GM11168 (cell line): ENCODE results near the gene MAPKAP1.

Experiments
- in situ Hi-C: fragments of 300-500 bp; cut with MboI; formaldehyde crosslinking; loops from one replicate; pipeline ENCODE4 v1.12.0; 2022; ENCODE audit warnings: low sequenced_read_pairs; ENCODE audit not compliant: unreplicated experiment

The MAPKAP1 gene

DNA sequence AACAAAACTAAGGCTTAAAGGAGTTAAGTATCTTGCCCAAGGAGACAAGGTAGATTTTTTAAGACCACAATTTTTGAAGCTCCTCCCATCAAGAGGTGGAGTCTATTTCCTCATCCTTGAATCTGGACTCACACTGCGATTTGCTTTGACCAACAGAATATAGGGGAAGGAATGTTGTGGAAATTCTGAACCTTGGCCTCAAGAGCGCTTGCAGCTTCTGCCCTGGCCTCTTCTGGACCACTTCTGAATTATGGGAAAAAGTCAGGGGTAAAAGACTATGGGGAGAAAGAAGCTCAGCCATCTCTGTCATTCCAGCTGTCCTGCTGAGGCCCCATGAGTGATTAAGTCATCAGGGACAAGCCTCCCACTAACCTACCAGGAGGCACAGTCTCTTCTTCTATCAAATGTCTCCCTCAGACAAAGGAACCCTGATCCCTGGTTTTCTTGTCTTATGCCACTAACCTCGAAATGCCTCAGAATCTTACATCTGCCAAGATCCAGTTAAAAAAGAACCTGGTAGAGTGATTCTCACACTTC, 25.9 kb downstream of the MAPKAP1 start:
- in situ Hi-C loops: no loop called here

GRCh38 chr9:125680445-125680844, 26.6 kb downstream of the MAPKAP1 start:
- in situ Hi-C loops: no loop called here

GRCh38 chr9:125679597-125680189, 27.3 kb downstream of the MAPKAP1 start:
- in situ Hi-C loops: no loop called here

- in situ Hi-C loops: no loop called here
Measured at GRCh38 chr9:125674981-125675973, 31.7 kb downstream of the MAPKAP1 start.

GRCh38 chr9:125672876-125673275, 34.1 kb downstream of the MAPKAP1 start:
- in situ Hi-C loops: no loop called here

DNA sequence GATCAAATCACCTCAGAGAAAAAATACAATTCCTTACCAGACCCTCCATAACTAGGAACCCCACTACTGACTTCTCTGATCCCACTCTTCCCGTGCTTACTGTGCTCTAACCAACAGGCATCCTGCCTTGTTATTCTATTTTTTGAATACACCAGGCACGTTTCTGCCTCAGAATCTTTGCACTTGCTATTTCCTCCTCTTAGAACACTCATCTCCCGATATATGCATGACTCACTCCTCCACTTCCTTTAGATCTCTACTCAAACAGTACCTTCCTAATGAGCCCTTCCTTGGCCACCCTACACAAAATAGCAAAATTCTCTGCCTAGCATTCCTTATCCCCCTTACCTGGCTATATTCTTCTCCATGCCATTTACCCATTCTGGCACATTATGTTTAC, 43.9 kb downstream of the MAPKAP1 start:
- in situ Hi-C loops: no loop called here

DNA sequence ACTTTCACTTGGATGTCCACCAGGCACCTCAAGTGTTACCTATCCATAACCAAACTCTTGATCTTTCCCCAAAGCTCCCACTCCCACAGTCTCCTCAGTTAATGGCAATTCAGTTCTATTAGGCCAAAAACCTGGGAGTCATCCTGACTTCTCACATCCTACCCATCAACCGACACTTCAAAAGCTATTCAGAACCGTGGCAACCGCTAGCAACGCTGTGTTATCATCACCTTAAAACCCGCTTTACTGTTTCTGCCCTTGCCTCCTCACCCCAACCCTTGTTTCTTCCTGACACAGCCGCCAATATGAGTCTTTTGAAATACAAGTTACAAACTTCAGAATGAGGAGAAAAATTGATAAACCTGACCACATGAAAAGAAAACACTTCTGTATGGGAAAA, 46.5 kb downstream of the MAPKAP1 start:
- in situ Hi-C loops: no loop called here

DNA sequence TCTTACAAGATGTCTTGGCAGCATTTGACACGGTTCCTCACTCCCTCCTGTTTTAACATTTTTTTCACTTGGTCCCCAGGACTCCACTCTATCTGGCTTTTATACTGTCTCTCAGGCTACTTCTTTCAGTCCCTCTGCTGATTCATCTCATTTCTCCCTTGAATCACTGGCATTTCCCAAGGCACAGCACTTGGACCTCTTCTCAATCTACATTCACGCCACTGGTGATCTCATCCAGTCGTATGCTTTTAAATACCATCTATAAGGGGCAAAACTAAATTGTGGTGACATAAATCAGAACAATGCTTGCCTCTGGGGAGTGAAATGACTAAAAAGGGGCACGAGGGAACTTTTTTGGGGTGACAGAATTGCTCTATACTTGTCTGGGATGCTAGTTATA, 47.1 kb downstream of the MAPKAP1 start:
- in situ Hi-C loops: no loop called here

DNA sequence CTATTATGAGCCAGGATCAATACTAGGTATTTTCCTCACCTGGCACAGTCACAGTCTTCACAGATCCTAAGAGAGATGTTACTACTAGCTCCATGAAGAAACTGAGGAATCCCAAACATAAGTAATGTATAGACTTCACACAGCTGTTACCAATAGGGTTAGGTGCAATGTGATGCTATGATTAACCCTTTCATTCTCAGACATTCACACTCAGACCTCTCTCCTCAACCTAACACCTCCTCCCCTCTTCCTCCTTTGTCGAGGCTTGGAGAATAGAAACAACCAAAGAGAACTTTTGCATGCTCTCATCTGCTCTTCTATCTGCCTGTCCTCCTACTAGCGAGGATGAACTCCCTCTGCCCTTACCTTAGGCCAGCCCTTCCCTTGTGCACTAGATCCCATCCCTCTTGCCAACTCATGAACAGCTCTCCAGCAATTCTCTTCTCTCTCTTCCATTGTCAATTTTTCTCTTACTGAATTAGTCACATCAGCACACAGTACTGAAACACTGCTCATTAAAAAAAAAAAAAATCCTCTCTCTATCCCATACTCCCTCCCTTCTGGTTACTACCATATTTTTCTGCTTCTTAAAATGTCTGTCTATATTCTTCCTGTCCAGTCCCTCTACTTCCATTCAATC, 47.7 kb downstream of the MAPKAP1 start:
- in situ Hi-C loops: no loop called here

DNA sequence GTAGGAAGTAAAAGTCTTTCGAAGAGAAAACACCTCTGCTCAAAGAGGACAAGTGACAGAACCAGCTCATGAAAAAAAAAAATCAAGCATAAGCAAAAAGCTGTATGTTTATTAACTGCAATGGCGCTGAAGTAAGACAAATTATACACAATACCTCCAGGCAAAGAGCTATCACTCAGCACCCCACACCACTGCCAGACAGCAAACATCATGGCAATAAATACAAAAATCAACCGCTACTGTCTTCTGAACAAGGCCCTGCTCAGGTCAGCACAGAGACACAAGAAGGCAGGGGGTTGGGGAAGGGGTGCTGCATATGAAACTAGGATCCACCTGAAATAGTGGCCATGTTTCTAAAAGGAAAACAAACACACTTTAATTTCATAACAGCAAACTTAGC, 50.4 kb downstream of the MAPKAP1 start:
- in situ Hi-C loops: no loop called here

DNA sequence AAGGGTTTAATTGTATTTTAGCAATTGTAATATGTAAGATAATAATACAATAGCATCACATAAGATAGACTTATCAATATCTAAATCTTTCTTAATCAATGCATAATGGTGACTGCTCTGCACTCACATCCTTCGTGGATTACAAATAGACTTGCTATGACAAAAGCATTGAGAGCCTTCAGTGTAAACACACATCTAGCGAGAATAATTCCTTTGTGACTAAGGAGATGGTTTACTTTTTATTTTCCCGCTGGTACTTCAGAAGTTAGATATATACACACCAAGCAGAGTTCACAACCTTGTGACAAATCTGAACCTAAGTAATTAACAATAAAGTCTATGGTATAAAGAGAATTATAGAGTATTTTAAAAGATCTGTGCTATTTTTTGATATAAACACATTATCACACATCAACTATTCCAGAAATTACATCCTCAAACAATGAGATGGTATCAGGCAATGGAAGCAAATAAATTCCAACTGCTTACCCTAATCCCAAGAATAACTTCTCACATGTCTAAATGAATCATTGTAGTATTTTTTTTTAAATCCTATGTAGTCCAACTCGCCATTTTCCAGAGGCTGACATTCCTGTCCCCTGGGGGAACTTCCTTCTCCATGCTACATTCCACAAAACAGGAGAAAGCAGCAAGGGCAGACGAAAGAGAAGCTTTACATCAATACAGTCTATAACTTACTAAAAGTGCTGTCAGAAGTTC, 51.2 kb downstream of the MAPKAP1 start:
- in situ Hi-C loops: no loop called here

DNA sequence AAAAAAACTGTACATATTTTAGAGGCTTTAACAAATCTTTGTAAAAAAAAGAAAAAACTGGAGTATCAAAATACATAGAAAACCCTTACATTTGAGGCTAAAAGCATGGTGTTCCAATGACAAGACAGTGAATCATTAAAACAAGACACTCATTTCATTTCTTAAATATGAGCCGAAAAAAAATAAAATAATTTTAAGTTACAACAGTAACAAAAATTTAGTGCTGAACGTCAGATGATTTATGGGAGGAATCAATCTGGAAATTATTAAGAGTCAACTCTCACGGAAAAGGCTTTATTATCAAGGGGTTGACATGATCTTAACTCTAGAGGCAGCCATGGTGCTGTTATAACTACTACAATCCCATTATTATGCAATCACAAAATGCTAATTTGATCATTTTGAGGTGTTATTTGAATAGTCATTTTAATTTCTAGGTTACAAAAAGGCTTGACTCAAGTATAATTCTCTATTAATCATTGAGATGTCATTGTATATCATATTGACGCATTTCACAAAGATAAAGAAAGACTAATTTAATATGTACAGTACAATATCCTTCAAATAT, 51.9 kb downstream of the MAPKAP1 start:
- in situ Hi-C loops: no loop called here

DNA sequence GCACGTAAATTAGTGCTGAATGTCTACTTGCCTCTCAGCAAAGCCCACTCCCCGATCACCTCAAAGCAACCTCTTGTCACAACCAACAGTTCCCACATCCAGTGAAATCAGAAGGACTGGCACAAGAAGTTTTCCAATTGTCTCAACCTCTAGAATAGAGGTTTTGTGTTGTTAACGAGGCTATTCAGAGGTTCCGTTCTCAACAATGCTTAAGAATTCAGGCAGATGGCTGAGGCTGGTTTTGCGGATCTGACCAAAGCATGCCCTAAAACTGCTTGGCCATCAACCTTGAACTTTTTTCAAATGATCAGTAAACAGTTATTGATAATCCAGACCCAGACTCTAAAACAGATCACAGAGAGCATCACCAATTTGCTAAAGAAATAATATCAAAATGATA, 52.9 kb downstream of the MAPKAP1 start:
- in situ Hi-C loops: no loop called here

DNA sequence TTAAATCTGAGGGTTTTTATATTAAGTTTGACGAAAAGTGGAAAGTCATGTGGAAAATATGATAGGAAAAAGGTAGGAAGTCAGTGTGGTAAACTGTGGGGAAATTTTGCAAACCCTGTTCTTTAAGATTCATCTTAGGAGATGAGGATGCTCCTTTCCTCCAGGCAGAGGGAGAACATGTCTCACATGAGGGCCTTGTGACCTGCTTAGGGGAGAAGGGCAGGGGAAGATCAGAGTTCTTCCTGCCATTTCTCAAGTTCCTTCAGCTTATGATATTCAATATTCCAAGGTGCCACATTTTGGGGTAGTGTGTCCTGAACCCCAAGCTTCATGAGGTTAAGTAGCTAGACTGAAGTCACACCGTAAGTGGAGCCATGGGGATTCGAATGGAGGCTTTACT, 53.7 kb downstream of the MAPKAP1 start:
- in situ Hi-C loops: no loop called here

DNA sequence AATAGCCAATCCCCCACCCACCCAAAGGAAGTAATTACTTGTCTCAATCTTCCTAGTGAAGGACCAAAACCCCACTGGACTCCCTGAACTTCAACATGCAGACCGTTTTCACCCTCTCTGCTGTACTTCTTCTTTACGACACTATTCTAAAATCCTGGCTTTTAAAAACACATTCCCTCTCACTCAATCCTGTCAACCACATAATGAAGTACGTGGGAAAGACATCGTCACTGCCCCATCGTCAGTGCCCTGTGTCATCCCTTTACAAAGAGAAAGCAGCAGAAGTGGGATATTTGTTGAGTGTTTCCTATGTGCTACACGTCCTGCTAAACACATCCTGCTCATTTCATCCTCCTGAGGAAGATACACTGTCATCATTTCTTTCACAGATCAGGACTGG, 54.2 kb downstream of the MAPKAP1 start:
- in situ Hi-C loops: no loop called here

DNA sequence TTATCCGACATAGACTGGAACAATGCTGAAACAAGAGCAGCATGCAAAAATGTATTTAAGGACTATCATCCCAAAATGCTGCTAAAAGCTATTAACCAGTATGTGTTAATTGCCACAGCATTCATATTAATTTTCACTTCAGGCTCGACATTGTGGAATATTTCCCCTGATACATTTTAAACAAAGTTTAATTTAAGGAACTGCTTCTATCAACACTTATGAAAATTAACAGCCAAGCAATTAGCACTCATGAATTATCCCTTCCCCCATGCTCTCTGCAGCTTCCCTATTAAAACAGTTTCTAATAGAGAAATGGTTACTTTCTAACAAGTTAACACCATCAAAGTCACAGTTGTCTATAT, 54.8 kb downstream of the MAPKAP1 start:
- in situ Hi-C loops: no loop called here

DNA sequence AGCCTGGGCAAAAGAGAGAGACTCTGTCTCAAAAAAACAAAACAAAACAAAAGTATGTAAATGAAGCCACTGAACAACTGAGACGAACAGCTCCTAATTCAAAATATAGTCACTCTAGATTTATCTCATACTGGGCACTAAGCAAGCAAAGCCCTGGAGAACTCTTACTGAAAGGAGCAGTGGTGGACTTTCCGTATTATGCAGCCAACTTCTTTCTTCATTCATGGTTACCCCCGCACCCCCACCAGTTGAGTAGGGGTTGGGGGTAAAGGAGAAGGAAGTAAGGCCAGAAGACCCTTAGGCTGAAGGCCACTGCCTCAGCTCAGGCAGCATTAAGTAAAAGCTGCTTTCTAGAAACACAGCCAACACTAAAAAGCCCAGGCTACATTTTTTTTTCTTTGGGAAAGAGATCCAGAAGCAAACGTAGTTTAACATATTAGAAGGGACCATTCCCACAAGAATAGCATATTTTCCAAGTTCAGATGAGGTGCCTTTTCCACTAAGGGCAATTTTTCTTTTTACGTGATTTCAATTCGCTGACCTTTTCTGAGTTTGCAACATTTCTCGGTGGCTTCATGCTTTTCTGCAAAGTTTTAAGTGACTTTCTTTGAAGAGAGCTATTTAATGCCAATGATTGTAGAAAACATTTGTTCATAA, 55.3 kb downstream of the MAPKAP1 start:
- in situ Hi-C loops: no loop called here

- in situ Hi-C loops: no loop called here
Measured at GRCh38 chr9:125650271-125650737, 56.7 kb downstream of the MAPKAP1 start.

DNA sequence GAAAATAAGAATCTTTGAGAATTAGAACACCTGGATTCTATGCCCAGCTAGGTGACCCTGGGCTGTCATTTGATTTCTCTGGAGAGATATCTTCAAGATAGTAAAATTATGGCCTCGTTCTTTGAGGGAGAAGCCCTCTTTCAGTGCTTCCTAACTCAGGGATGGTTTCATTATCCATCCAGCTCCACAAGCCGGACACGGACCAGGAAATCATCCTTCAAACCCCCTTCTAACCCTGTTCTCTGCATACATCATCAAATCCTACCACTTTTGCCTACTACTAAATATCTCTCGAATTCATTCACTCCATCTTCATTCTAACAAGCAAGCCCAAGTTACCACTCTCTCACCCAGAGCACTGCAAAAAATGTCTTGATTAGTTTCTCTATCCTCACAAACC, 57.2 kb downstream of the MAPKAP1 start:
- in situ Hi-C loops: no loop called here
